Measurements from ENCODE around the gene GALNT16. TPM values are rescaled to one million over a fixed set of nuclear protein-coding genes. Genes with fewer than 3 reads are reported as not detected.

Gene GALNT16
- total and polyA plus RNA-seq, 2 of the 8 experiments (the other 6 are each of a cell fraction or from before 2014, with no cell fraction given): 5.4 to 6.3 TPM

DNA sequence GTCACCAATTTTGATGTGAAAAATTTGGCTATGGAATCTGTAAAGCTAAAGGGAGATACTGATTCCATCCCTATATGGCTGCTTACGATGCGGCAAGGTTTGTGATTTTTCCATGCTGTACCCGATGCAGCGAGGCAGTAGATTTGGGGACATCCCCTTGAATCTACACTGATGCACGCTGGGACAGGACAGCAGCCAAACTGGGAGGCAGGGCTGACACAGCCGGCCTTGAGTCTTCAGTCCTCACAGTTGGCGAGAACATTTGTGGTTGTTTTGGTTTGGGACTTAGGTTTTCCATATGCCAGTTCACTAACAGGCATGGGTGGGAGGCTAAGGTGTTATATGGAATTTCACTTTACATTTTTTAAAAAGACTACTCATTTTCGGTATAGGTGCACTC lies 3.8 kb downstream of the GALNT16 start:
- Histone ChIP-seq H3K79me2 (ENCODE audit: control insufficient read depth in 1 of 2, insufficient read depth in 2 of 2, low read length in 2 of 2) (no peaks in the 10 kb centered on the region), H3K14ac (ENCODE audit: insufficient read length) (no peak overlapping the region), H2BK12ac (ENCODE audit: low read depth, low read length) (no peak overlapping the region), H4K20me1 (replicated peaks in 1 of 2; ENCODE audit: control insufficient read depth in 1 of 2, insufficient read depth in 2 of 2, low read length in 2 of 2) (no peaks in the 10 kb centered on the region), H3K79me1 (ENCODE audit: low read depth, low read length) (no peaks in the 10 kb centered on the region), H3K4ac (replicated peaks; ENCODE audit: insufficient read length, low read depth, low read length) (no peak overlapping the region), H2AFZ (ENCODE audit: low read length) (no peak overlapping the region), H3K4me1 (replicated peaks in 1 of 4; ENCODE audit: control insufficient read depth in 3 of 4, insufficient read depth in 4 of 4, low read length in 3 of 4) (peaks cover 5 to 13% (median 9%) of the 10 kb centered on the region in 4 experiments), H2BK5ac (ENCODE audit: low read depth, low read length) (0 out of 2 replicates have a peak overlapping the region, but pooled peaks have one; percentile 13), H3K36me3 (ENCODE audit: control insufficient read depth in 2 of 4, insufficient read depth in 4 of 4, low read length in 3 of 4) (no peaks in the 10 kb centered on the region), H3K4me2 (ENCODE audit: insufficient read depth in 1 of 2, low read depth in 2 of 2, low read length in 2 of 2) (no peak overlapping the region), H3K4me3 (ENCODE audit: extremely low read depth in 1 of 4, insufficient read depth in 2 of 4, low read depth in 3 of 4, low read length in 4 of 4) (no peak overlapping the region), H2BK120ac (replicated peaks; ENCODE audit: low read depth, low read length) (no peak overlapping the region), H4K91ac (replicated peaks; ENCODE audit: insufficient read length, low read length) (no peak overlapping the region), H4K8ac (ENCODE audit: extremely low read depth, insufficient read depth, low read length) (no peak overlapping the region), H2BK20ac (ENCODE audit: low read length) (no peak overlapping the region), H2BK15ac (ENCODE audit: low read length) (no peak overlapping the region), H3K27me3 (replicated peaks in 1 of 4; ENCODE audit: control insufficient read depth in 3 of 4, extremely low read depth in 1 of 4, insufficient read depth in 3 of 4, low read length in 3 of 4) (peaks cover 3 to 34% (median 23%) of the 10 kb centered on the region in 4 experiments; a peak in 6 of 7 replicates), H3K9ac (replicated peaks in 1 of 4; ENCODE audit: extremely low read depth in 1 of 4, low read depth in 3 of 4, low read length in 3 of 4) (no peak overlapping the region), H2AK5ac (ENCODE audit: low read depth, low read length) (no peak overlapping the region), H3K27ac (ENCODE audit: low read depth, low read length) (no peak overlapping the region), H3K56ac (replicated peaks; ENCODE audit: insufficient read length, low read depth, low read length) (no peak overlapping the region), H3K9me3 (ENCODE audit: insufficient read depth in 2 of 2, low read depth in 1 of 2, low read length in 1 of 2) (no peaks in the 10 kb centered on the region), H3K23ac (ENCODE audit: insufficient read length) (no peak overlapping the region), H4K5ac (ENCODE audit: insufficient read length, low read depth, low read length) (no peak overlapping the region), H3K23me2 (ENCODE audit: low read depth, low read length) (peaks cover 21% of the 10 kb centered on the region), H3K18ac (ENCODE audit: extremely low read depth, low read length) (no peak overlapping the region)
- WGBS, 2 experiments (ENCODE audit: extremely low coverage in 1 of 2, insufficient coverage in 1 of 2, insufficient read length in 1 of 2, insufficient replicate concordance in 2 of 2, low coverage in 1 of 2, low lambda C conversion rate in 2 of 2, missing lambda C conversion rate in 1 of 2): 90% methylated on average over 8 of the region's 8 CpGs; no CpG with 5 or more reads in 1 of the 2 experiments
- CTCF ChIA-PET (ENCODE audit: partially characterized antibody): interaction anchor here (0.9 to 7.0 kb wide), 11 partner anchors 9 to 103 kb away, joined by 3 to 46 read pairs (median 7); no protein-coding TSS in a partner anchor
- no peak for FAIRE-seq
- POLR2A ChIA-PET (ENCODE audit: partially characterized antibody): interaction anchor here (0.6 to 2.9 kb wide), 2 partner anchors 11 to 131 kb away, joined by 3 to 8 read pairs; no protein-coding TSS in a partner anchor
- DNase-seq (ENCODE audit: low read depth in 1 of 2, low spot score in 2 of 2): no peak
- no peak for TF ChIP-seq PHF8 (conservative IDR thresholded peaks at IDR 0.05; ENCODE audit: low read depth, low read length)
- no peak for TF ChIP-seq SP1 (IDR thresholded peaks at IDR 0.05; ENCODE audit: low read depth, low read length)
- TF ChIP-seq, protein P1, sequence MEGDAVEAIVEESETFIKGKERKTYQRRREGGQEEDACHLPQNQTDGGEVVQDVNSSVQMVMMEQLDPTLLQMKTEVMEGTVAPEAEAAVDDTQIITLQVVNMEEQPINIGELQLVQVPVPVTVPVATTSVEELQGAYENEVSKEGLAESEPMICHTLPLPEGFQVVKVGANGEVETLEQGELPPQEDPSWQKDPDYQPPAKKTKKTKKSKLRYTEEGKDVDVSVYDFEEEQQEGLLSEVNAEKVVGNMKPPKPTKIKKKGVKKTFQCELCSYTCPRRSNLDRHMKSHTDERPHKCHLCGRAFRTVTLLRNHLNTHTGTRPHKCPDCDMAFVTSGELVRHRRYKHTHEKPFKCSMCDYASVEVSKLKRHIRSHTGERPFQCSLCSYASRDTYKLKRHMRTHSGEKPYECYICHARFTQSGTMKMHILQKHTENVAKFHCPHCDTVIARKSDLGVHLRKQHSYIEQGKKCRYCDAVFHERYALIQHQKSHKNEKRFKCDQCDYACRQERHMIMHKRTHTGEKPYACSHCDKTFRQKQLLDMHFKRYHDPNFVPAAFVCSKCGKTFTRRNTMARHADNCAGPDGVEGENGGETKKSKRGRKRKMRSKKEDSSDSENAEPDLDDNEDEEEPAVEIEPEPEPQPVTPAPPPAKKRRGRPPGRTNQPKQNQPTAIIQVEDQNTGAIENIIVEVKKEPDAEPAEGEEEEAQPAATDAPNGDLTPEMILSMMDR (IDR thresholded peaks at IDR 0.05; ENCODE audit: control extremely low read depth in 1 of 3, insufficient read depth in 1 of 3, low read depth in 1 of 3, low read length in 3 of 3): no peak
- TF ChIP-seq CBX5 (IDR thresholded peaks at IDR 0.05; ENCODE audit: low read depth, low read length): no peak

All from H1 (cell line).